Measurements from ENCODE around the gene ODF4.
A peak's percentile ranks its signal among the peaks of the same experiment; 100 is the strongest.

The ODF4 gene

GRCh38 chr17:8384801-8385378, 45.2 kb downstream of the ODF4 start:
- Histone ChIP-seq H3K36me3 (ENCODE audit: low read length) (peaks cover 25% of the 10 kb centered on the region), H3K79me2 (ENCODE audit: insufficient read depth, low read length) (peaks cover 31% of the 10 kb centered on the region), H3K9ac (ENCODE audit: low read length) (peak overlapping the region; percentile 85), H3K4me2 (ENCODE audit: low read depth, low read length, poor library complexity, severe bottlenecking) (peak overlapping the region; percentile 81), H4K20me1 (ENCODE audit: low read depth, low read length) (peaks cover 13% of the 10 kb centered on the region; the same call in 1 of the 2 replicates), H3K9me2 (replicated peaks; ENCODE audit: insufficient read depth, low read length) (no peaks in the 10 kb centered on the region), H3K4me3 (ENCODE audit: insufficient read depth, low read length, poor library complexity, severe bottlenecking) (no peak overlapping the region), H3K27ac (ENCODE audit: low read depth, low read length) (no peak overlapping the region), H2AFZ (ENCODE audit: low read depth, low read length, severe bottlenecking) (no peak overlapping the region), H3K9me3 (ENCODE audit: insufficient read depth, low read length) (no peaks in the 10 kb centered on the region), H3F3A (ENCODE audit: insufficient read depth) (peaks cover 28% of the 10 kb centered on the region), H3K27me3 (ENCODE audit: low read length) (no peaks in the 10 kb centered on the region)
- TF ChIP-seq EZH2phosphoT487 (conservative IDR thresholded peaks at IDR 0.05; ENCODE audit: low read length): no peak
- TF ChIP-seq CTCF (IDR thresholded peaks at IDR 0.05; ENCODE audit: insufficient read depth, low read length, poor library complexity, severe bottlenecking): no peak

- TF ChIP-seq EZH2phosphoT487 (conservative IDR thresholded peaks at IDR 0.05; ENCODE audit: low read length) (no peak), CTCF (IDR thresholded peaks at IDR 0.05; ENCODE audit: insufficient read depth, low read length, poor library complexity, severe bottlenecking) (no peak)
- Histone ChIP-seq H2AFZ (ENCODE audit: low read depth, low read length, severe bottlenecking) (no peak overlapping the region), H3K79me2 (ENCODE audit: insufficient read depth, low read length) (peaks cover 12% of the 10 kb centered on the region), H3K36me3 (ENCODE audit: low read length) (peaks cover 6% of the 10 kb centered on the region), H3K9ac (ENCODE audit: low read length) (no peak overlapping the region), H4K20me1 (ENCODE audit: low read depth, low read length) (no peaks in the 10 kb centered on the region), H3K4me3 (ENCODE audit: insufficient read depth, low read length, poor library complexity, severe bottlenecking) (no peak overlapping the region), H3K9me2 (replicated peaks; ENCODE audit: insufficient read depth, low read length) (no peaks in the 10 kb centered on the region), H3K27me3 (ENCODE audit: low read length) (no peaks in the 10 kb centered on the region), H3K27ac (ENCODE audit: low read depth, low read length) (no peak overlapping the region), H3F3A (ENCODE audit: insufficient read depth) (peaks cover 8% of the 10 kb centered on the region), H3K4me2 (ENCODE audit: low read depth, low read length, poor library complexity, severe bottlenecking) (no peak overlapping the region), H3K9me3 (ENCODE audit: insufficient read depth, low read length) (no peaks in the 10 kb centered on the region)
Observed at GRCh38 chr17:8386841-8387240, 47.2 kb downstream of the ODF4 start.

GRCh38 chr17:8387914-8388651, 48.4 kb downstream of the ODF4 start:
- TF ChIP-seq EZH2phosphoT487 (conservative IDR thresholded peaks at IDR 0.05; ENCODE audit: low read length): no peak
- no peak for TF ChIP-seq CTCF (IDR thresholded peaks at IDR 0.05; ENCODE audit: insufficient read depth, low read length, poor library complexity, severe bottlenecking)
- H2AFZ ChIP-seq (ENCODE audit: low read depth, low read length, severe bottlenecking): no peak overlapping the region

More at GRCh38 chr17:8387914-8388651, 48.4 kb downstream of the ODF4 start:
- no peak overlapping the region for H3K27ac ChIP-seq (ENCODE audit: low read depth, low read length)
- no peaks in the 10 kb centered on the region for H3K36me3 ChIP-seq (ENCODE audit: low read length)
- H3K9me2 ChIP-seq (replicated peaks; ENCODE audit: insufficient read depth, low read length): no peaks in the 10 kb centered on the region
- no peaks in the 10 kb centered on the region for H4K20me1 ChIP-seq (ENCODE audit: low read depth, low read length)
- H3F3A ChIP-seq (ENCODE audit: insufficient read depth): no peaks in the 10 kb centered on the region
- no peak overlapping the region for H3K4me3 ChIP-seq (ENCODE audit: insufficient read depth, low read length, poor library complexity, severe bottlenecking)
- no peaks in the 10 kb centered on the region for H3K27me3 ChIP-seq (ENCODE audit: low read length)
- H3K9me3 ChIP-seq (ENCODE audit: insufficient read depth, low read length): no peaks in the 10 kb centered on the region
- no peak overlapping the region for H3K9ac ChIP-seq (ENCODE audit: low read length)
- H3K4me2 ChIP-seq (ENCODE audit: low read depth, low read length, poor library complexity, severe bottlenecking): no peak overlapping the region
- H3K79me2 ChIP-seq (ENCODE audit: insufficient read depth, low read length): no peaks in the 10 kb centered on the region; the same call in 1 of the 2 replicates
